Suprapubic skin (tissue), 4 donors: ENCODE data around the gene IFRD1. TPM values are rescaled to one million over a fixed set of nuclear protein-coding genes. Genes with fewer than 3 reads are reported as not detected.
A peak's percentile ranks its signal among the peaks of the same experiment; 100 is the strongest.

Experiments used
- DNase-seq, 2 donors: peaks; one replicate each; pipeline ENCODE4 v3.0.0-alpha.2; 2019; ENCODE audit warnings: low spot score in 2 of 2
- H3K27ac ChIP-seq: fragments of 200-600 bp; sonication (generic); one replicate; pipeline ENCODE4 v1.5.1; 2019
- H3K27me3 ChIP-seq: fragments of 200-600 bp; sonication (generic); one replicate; pipeline ENCODE4 v1.5.1; 2019
- H3K36me3 ChIP-seq: fragments of 200-600 bp; sonication (generic); one replicate; pipeline ENCODE4 v1.5.1; 2019
- H3K4me1 ChIP-seq: fragments of 200-600 bp; sonication (generic); one replicate; pipeline ENCODE4 v1.5.1; 2019
- H3K4me3 ChIP-seq: fragments of 200-600 bp; sonication (generic); one replicate; pipeline ENCODE4 v1.5.1; 2019; ENCODE audit warnings: mild to moderate bottlenecking
- H3K9me3 ChIP-seq: fragments of 200-600 bp; sonication (generic); one replicate; pipeline ENCODE4 v1.5.1; 2019
- CTCF ChIP-seq, 2 donors: fragments of 200-600 bp in 1 of 2; fragments of 450-650 bp in 1 of 2; sonication (generic) in 1 of 2; IDR thresholded peaks; one replicate each; pipeline ENCODE4 v1.5.1; 2016 to 2019; ENCODE audit warnings: antibody characterized with exemption in 2 of 2, mild to moderate bottlenecking in 1 of 2, moderate library complexity in 1 of 2
- EP300 ChIP-seq: sonication (generic); formaldehyde crosslinking; IDR thresholded peaks from one replicate; pipeline ENCODE4 v1.6.1; 2017; ENCODE audit warnings: antibody characterized with exemption
- POLR2A ChIP-seq, 2 donors: fragments of 450-650 bp; IDR thresholded peaks; one replicate each; pipeline ENCODE4 v1.6.1; 2017; ENCODE audit warnings: antibody characterized with exemption in 2 of 2, mild to moderate bottlenecking in 2 of 2, moderate library complexity in 2 of 2
- POLR2AphosphoS5 ChIP-seq, 3 donors: sonication (generic); formaldehyde crosslinking; IDR thresholded peaks; one replicate each; pipeline ENCODE4 v1.6.1; 2017; ENCODE audit warnings: antibody characterized with exemption in 3 of 3
- WGBS: methylation state at CpG from one replicate; pipeline ENCODE4 v1.1.5; 2018; 5-methylcytosine and 5-hydroxymethylcytosine counted together
- total RNA-seq, 4 donors: library from RNA; depleted of rRNA; stranded (reverse); fragments of >200 nt; gene quantifications; one replicate each; pipeline ENCODE4 v1.1.0, GENCODE V29; 2016

The IFRD1 gene
- total RNA-seq, 4 donors from 2014 or later: 30.7 to 81.4 (median 44.6) TPM

- TF ChIP-seq POLR2A (IDR thresholded peaks at IDR 0.05): no peak
- TF ChIP-seq CTCF (IDR thresholded peaks at IDR 0.05): peak in 1 of 2 donors; percentile 50
- no peak for DNase-seq
These were observed 39.0 kb upstream of the IFRD1 start for GRCh38 chr7:112411186-112411795.

GRCh38 chr7:112414855-112415490, 35.3 kb upstream of the IFRD1 start:
- Histone ChIP-seq H3K4me1 (no peaks in the 10 kb centered on the region), H3K36me3 (no peaks in the 10 kb centered on the region), H3K9me3 (no peaks in the 10 kb centered on the region), H3K27me3 (no peaks in the 10 kb centered on the region), H3K27ac (no peak overlapping the region), H3K4me3 (no peak overlapping the region)
- TF ChIP-seq EP300: no peak
- TF ChIP-seq CTCF (IDR thresholded peaks at IDR 0.05): peak; percentile 27 to 53
- WGBS: under 1% methylated on average over 3 of the region's 3 CpGs
- no peak for DNase-seq

More at GRCh38 chr7:112411186-112411795, 39.0 kb upstream of the IFRD1 start:
- no peaks in the 10 kb centered on the region for H3K9me3 ChIP-seq
- no peak overlapping the region for H3K27ac ChIP-seq
- H3K4me1 ChIP-seq: no peaks in the 10 kb centered on the region
- no peaks in the 10 kb centered on the region for H3K27me3 ChIP-seq
- no peak overlapping the region for H3K4me3 ChIP-seq
- 34% methylated on average over 7 of the region's 7 CpGs for WGBS
- no peaks in the 10 kb centered on the region for H3K36me3 ChIP-seq

- no peak for TF ChIP-seq EP300
- TF ChIP-seq POLR2A (IDR thresholded peaks at IDR 0.05): no peak
- TF ChIP-seq CTCF (IDR thresholded peaks at IDR 0.05): no peak
- TF ChIP-seq POLR2AphosphoS5 (IDR thresholded peaks at IDR 0.05): no peak
- no peak overlapping the region for H3K4me3 ChIP-seq
- H3K9me3 ChIP-seq: no peaks in the 10 kb centered on the region
- H3K27ac ChIP-seq: no peak overlapping the region
- peaks cover 11% of the 10 kb centered on the region for H3K4me1 ChIP-seq
- DNase-seq: no peak
- no peaks in the 10 kb centered on the region for H3K36me3 ChIP-seq
- 53% methylated on average over 4 of the region's 4 CpGs for WGBS
- no peaks in the 10 kb centered on the region for H3K27me3 ChIP-seq
These were observed 34.1 kb upstream of the IFRD1 start for GRCh38 chr7:112416127-112416526.

GRCh38 chr7:112419543-112420130, 30.6 kb upstream of the IFRD1 start:
- H3K27ac ChIP-seq: no peak overlapping the region
- WGBS: 92% methylated on average over 4 of the region's 4 CpGs
- H3K9me3 ChIP-seq: no peaks in the 10 kb centered on the region
- TF ChIP-seq CTCF (IDR thresholded peaks at IDR 0.05) (no peak), EP300 (no peak), POLR2A (IDR thresholded peaks at IDR 0.05) (no peak), POLR2AphosphoS5 (IDR thresholded peaks at IDR 0.05) (no peak)
- H3K4me1 ChIP-seq: peaks cover 35% of the 10 kb centered on the region
- no peak overlapping the region for H3K4me3 ChIP-seq
- no peaks in the 10 kb centered on the region for H3K36me3 ChIP-seq
- no peaks in the 10 kb centered on the region for H3K27me3 ChIP-seq
- no peak for DNase-seq

- H3K4me3 ChIP-seq: peak overlapping the region; percentile 8
- peaks cover 35% of the 10 kb centered on the region for H3K4me1 ChIP-seq
- no peaks in the 10 kb centered on the region for H3K36me3 ChIP-seq
- 34% methylated on average over 9 of the region's 9 CpGs for WGBS
- DNase-seq: no peak
- TF ChIP-seq CTCF (IDR thresholded peaks at IDR 0.05) (no peak), EP300 (no peak), POLR2AphosphoS5 (IDR thresholded peaks at IDR 0.05) (no peak), POLR2A (IDR thresholded peaks at IDR 0.05) (no peak)
- no peaks in the 10 kb centered on the region for H3K9me3 ChIP-seq
- H3K27ac ChIP-seq: peak overlapping the region; percentile 54
- no peaks in the 10 kb centered on the region for H3K27me3 ChIP-seq
These were observed 29.9 kb upstream of the IFRD1 start for GRCh38 chr7:112420236-112420861.
